ENCODE data around the gene ERVV-1.

The ERVV-1 gene

GRCh38 chr19:53047379-53047778 is 33.7 kb downstream of the ERVV-1 start:
- no peak for TF ChIP-seq CTCF (IDR thresholded peaks at IDR 0.05; ENCODE audit: low read depth, low read length)
- Histone ChIP-seq H3K9me3 (ENCODE audit: severe bottlenecking) (peaks cover 10% of the 10 kb centered on the region), H3K4me3 (ENCODE audit: low read depth, low read length) (no peak overlapping the region), H3K27ac (no peak overlapping the region), H3K36me3 (no peaks in the 10 kb centered on the region), H3K27me3 (ENCODE audit: insufficient read depth, low read depth, severe bottlenecking) (no peaks in the 10 kb centered on the region)
- DNase-seq, result no peak

GRCh38 chr19:53055117-53055516 is 41.4 kb downstream of the ERVV-1 start:
- TF ChIP-seq CTCF (IDR thresholded peaks at IDR 0.05; ENCODE audit: low read depth, low read length), result no peak
- Histone ChIP-seq H3K4me3 (ENCODE audit: low read depth, low read length) (no peak overlapping the region), H3K36me3 (no peaks in the 10 kb centered on the region), H3K27me3 (ENCODE audit: insufficient read depth, low read depth, severe bottlenecking) (no peaks in the 10 kb centered on the region), H3K9me3 (ENCODE audit: severe bottlenecking) (peaks cover 7% of the 10 kb centered on the region), H3K27ac (no peak overlapping the region)
- DNase-seq, result no peak

DNA sequence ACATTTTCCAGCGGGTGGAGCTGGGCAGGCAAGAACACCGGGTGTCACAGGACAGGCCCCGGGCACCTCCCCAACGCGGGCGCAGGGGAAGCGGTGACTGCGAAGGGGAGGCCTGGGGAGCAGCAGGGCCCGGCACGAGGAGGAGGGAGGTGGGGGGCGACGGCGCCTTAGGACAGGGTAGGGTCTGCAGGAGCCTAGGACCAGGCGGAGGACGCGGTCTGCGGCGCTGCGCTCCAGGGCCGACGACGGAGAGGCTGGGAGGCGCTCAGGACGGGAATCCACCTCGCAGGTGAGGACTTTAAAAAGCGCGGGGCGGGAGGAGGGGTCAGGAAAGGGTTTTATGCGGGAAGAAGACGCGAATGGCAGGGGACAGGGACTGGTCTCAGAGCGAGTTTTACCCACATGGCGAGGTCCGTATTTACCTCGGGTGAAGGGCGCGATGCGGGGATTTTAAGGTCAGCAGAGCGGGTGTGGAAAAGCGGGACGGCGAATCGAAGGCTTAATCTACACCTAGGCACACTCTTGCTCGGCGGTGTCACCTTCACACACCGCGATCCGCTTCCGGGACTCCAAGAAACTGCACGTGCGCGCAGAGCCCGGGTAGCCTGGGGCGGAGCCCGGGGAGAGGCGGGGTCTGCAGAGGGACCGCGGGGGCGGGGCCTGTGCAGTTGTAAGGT is 44.3 kb downstream of the ERVV-1 start:
- H3K4me3 ChIP-seq (ENCODE audit: low read depth, low read length), result peak overlapping the region; percentile 67
- H3K27me3 ChIP-seq (ENCODE audit: insufficient read depth, low read depth, severe bottlenecking), result no peaks in the 10 kb centered on the region
- H3K9me3 ChIP-seq (ENCODE audit: severe bottlenecking), result peaks cover 6% of the 10 kb centered on the region
- H3K36me3 ChIP-seq, result no peaks in the 10 kb centered on the region
- no peak for TF ChIP-seq CTCF (IDR thresholded peaks at IDR 0.05; ENCODE audit: low read depth, low read length)
- peak overlapping the region; percentile 63 for H3K27ac ChIP-seq
- peak; percentile 90 for DNase-seq

All from WERI-Rb-1 (cell line).